Cardiac muscle cell (in vitro differentiated cells and primary cell): ENCODE measurements around the gene PICK1. TPM values are rescaled to one million over a fixed set of nuclear protein-coding genes. Genes with fewer than 3 reads are reported as not detected.
"Not testable (repeated sequence)": the region's sequence is repeated elsewhere in the genome, so short reads cannot be mapped to it uniquely, and the experiment has no call there.

Source experiments
- DNase-seq, 2 donors: peaks; one replicate each; pipeline versions ENCODE4 v3.0.0 to v3.0.0-alpha.2; 2010 to 2017; ENCODE audit warnings: low read depth in 1 of 2, low spot score in 1 of 2
- H3K27ac ChIP-seq: fragments of 200-600 bp; sonication (generic); 2 replicates; pipeline ENCODE4 v1.5.1; 2016
- H3K27me3 ChIP-seq: fragments of 200-600 bp; sonication (generic); 2 replicates; pipeline ENCODE4 v1.6.0; 2016; ENCODE audit warnings: control low read depth
- H3K36me3 ChIP-seq: fragments of 200-600 bp; sonication (generic); 2 replicates; pipeline ENCODE4 v1.5.1; 2016; ENCODE audit warnings: control low read depth
- H3K4me1 ChIP-seq: fragments of 200-600 bp; sonication (generic); 2 replicates; pipeline ENCODE4 v1.8.1; 2017; ENCODE audit warnings: low read depth, mild to moderate bottlenecking, mixed run types
- H3K4me3 ChIP-seq: fragments of 200-600 bp; sonication (generic); 2 replicates; pipeline ENCODE4 v1.5.1; 2016; ENCODE audit warnings: mild to moderate bottlenecking
- H3K9me3 ChIP-seq: fragments of 200-600 bp; sonication (generic); 2 replicates; pipeline ENCODE4 v1.5.1; 2017; ENCODE audit warnings: low read depth, mild to moderate bottlenecking, control low read depth
- polyA plus RNA-seq: library from polyadenylated mRNA; unstranded; fragments of >200 nt; fragmentation: Nextera tagmentation; extraction: Ambion mirVana; gene quantifications from 2 replicates; pipeline ENCODE4 v1.2.1, GENCODE V29; 2016
- total RNA-seq: library from RNA; depleted of rRNA; stranded (reverse); fragments of >200 nt; gene quantifications from 2 replicates; pipeline ENCODE4 v1.2.3, GENCODE V29; 2016
- TF ChIP-seq, protein P1 (sequence below): IDR thresholded peaks from 2 replicates; pipeline ENCODE4 v1.5.1; 2012; ENCODE audit warnings: low read depth, mild to moderate bottlenecking, low read length

Gene PICK1
- total and polyA plus RNA-seq, 2 experiments from 2014 or later, result 57.8 to 60.4 TPM

DNA sequence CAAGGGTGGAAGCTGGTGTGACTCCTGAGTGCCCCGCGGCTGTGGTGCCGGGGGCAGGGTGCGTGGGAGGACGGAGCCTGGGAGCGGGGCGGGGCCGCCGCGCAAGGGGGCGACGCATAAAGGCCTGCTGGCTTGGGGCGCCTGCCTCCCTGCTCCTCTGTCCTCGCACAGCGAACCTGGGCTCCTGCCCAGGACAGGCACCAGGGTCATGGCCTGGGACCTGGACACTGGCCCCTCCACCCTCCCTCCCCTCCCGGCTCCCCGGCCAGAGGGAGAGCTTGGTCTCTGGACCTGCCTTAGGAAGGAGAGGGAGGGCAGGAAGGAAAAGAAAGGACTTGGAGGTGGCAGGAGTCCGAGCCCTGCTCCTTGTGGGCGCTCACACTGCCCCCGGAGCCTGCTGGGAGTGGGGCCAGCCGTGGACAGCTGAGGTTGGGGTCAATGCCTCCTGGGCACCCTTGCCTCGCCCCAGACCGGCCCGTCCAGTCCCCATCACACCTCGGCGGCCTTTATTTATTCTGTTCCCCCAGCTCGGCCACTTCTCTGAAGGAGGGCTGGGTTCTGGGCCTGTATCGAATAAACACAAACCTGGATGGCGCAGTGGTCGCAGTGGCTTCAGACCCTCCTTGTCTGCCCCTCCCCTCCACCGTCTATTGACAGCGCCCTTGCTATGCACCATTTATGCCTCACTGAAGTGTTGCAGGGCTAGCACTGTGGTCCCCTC, 18.1 kb downstream of the PICK1 start:
- Histone ChIP-seq H3K4me1 (peaks cover 12% of the 10 kb centered on the region), H3K9me3 (no peaks in the 10 kb centered on the region), H3K27me3 (peaks cover 3% of the 10 kb centered on the region), H3K27ac (no peak overlapping the region), H3K4me3 (no peak overlapping the region), H3K36me3 (peaks cover 15% of the 10 kb centered on the region)
- TF ChIP-seq, protein P1, sequence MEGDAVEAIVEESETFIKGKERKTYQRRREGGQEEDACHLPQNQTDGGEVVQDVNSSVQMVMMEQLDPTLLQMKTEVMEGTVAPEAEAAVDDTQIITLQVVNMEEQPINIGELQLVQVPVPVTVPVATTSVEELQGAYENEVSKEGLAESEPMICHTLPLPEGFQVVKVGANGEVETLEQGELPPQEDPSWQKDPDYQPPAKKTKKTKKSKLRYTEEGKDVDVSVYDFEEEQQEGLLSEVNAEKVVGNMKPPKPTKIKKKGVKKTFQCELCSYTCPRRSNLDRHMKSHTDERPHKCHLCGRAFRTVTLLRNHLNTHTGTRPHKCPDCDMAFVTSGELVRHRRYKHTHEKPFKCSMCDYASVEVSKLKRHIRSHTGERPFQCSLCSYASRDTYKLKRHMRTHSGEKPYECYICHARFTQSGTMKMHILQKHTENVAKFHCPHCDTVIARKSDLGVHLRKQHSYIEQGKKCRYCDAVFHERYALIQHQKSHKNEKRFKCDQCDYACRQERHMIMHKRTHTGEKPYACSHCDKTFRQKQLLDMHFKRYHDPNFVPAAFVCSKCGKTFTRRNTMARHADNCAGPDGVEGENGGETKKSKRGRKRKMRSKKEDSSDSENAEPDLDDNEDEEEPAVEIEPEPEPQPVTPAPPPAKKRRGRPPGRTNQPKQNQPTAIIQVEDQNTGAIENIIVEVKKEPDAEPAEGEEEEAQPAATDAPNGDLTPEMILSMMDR, result no peak
- DNase-seq, result no peak

DNA sequence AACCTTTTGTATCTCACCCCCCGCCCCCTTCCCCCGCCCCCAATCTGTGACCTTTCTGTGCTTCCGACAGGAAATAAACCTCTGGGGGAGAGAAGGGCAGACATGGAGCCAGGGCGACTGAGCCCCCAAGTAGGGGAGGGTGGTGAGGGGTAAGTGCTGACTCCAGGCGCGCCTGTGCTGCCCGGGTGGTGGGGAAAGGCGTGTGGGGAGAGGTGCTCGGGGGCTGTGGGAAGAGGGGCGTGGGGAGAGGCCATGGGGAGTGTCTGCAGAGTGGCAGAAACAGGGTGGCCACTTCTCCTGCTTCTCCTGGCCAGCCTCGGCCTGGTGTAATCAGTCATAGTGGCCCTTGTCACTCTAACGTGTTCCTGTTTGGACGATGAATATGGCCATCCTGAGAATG, 18.8 kb downstream of the PICK1 start:
- TF ChIP-seq, protein P1, result no peak
- Histone ChIP-seq H3K4me1 (peaks cover 5% of the 10 kb centered on the region), H3K9me3 (no peaks in the 10 kb centered on the region), H3K4me3 (no peak overlapping the region), H3K27me3 (peaks cover 10% of the 10 kb centered on the region), H3K36me3 (peaks cover 15% of the 10 kb centered on the region), H3K27ac (no peak overlapping the region)
- no peak for DNase-seq

DNA sequence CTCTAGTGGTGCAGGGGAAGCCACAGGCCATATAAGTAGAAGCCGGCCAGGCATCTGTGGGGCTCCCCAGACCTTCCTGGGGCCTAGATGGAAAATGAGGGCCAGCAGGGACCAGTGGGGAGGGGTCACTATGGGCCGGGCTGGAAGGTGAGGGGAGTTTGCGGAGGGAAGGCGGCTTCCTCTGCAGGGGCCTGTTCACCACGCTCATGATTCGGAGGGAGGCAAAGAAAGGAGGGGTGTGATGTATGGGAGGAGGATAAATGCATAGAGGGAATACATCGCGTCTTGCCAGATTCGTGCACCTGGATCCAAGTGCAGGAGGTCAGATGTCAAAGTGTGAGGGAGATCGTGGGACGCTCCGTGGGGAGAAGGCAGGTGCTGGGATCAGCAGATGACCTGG, 19.9 kb downstream of the PICK1 start:
- Histone ChIP-seq H3K27ac (no peak overlapping the region), H3K36me3 (peaks cover 15% of the 10 kb centered on the region), H3K4me1 (peaks cover 4% of the 10 kb centered on the region), H3K4me3 (no peak overlapping the region), H3K27me3 (peaks cover 20% of the 10 kb centered on the region), H3K9me3 (no peaks in the 10 kb centered on the region)
- TF ChIP-seq, protein P1, result no peak
- DNase-seq, result no peak

DNA sequence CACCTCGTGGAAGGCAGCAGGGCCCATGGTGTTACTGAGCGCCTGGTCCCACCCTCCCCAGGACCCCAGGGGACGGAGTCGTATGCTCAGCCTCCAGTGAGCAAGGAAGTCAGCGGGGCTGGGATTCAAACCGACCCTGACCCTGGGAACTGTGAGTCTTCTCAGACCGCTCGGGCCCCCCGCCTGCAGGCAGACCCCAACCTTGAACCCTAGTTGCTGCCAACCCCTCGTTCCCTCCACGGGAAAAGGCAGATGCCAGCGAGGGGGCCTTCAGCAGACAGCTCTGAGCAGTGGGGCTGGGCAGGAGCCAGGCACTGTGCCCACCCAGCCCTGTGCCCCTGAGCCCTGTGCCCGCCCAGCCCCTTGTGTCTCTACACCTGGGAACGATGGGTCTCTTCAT, 20.4 kb downstream of the PICK1 start:
- peaks cover 4% of the 10 kb centered on the region for H3K4me1 ChIP-seq
- TF ChIP-seq, protein P1, result no peak
- H3K4me3 ChIP-seq, result no peak overlapping the region
- H3K27ac ChIP-seq, result no peak overlapping the region
- DNase-seq, result no peak
- H3K27me3 ChIP-seq, result peaks cover 25% of the 10 kb centered on the region
- peaks cover 15% of the 10 kb centered on the region for H3K36me3 ChIP-seq
- H3K9me3 ChIP-seq, result no peaks in the 10 kb centered on the region

DNA sequence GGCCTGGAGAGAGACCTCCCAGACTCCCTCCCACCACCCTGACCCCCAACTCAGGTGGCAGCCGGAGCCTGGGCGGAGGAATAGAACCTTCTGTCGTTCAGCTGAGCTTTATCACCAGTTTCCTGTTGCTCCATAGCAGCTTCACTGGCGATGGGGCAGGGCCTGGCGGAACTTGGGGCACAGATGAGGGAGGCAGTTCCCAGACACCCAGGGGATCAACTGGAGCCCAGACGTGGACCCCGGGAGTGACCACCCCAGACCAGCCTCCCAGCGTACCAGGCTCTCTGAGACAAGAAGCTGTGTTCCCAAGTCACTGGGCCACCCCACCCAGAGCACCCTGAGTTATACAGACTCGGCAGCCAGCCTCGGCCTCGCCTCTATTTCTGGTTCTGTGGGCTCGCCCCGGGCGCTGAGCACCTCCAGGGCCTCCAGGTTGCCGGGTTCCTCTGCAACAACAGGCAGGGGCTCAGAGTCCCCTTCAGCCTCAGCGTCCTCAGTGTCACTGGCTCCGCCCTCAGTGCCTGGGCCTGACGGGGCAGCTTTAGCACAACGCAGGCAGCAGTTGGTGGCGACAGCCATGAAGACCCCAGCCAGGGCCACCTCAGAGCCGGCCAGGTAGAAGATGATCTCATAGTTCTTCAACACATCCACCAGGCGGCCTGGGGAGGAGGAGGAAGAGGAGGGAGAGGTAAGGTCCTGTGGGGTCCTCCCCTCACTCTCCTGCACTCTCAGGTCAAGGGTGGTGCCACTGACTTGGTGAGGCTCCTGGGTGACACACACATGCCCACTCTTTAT, 21.0 kb downstream of the PICK1 start:
- no peak for DNase-seq
- TF ChIP-seq, protein P1, result no peak
- Histone ChIP-seq H3K4me3 (no peak overlapping the region), H3K36me3 (peaks cover 8% of the 10 kb centered on the region), H3K9me3 (no peaks in the 10 kb centered on the region), H3K4me1 (peaks cover 4% of the 10 kb centered on the region), H3K27me3 (peaks cover 30% of the 10 kb centered on the region), H3K27ac (no peak overlapping the region)

DNA sequence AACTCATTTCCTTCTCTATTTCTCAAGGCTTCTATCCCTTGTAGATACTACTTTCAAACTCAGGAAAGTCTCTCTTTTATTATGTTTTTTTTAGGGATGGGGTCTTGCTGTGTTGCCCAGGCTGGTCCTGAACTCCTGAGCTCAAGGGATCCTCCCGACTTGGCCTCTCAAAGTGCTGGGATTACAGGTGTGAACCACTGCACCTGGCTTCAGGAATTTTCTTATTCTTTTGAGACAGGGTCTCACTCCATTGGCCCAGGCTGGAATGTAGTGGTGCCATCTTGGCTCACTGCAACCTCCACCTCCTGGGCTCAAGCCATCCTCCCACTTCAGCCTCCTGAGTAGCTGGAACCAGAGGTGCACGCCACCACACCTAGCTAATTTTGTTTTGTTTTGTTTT, 22.0 kb downstream of the PICK1 start:
- not testable (repeated sequence) for DNase-seq, H3K4me1 ChIP-seq, H3K4me3 ChIP-seq, H3K36me3 ChIP-seq, H3K27ac ChIP-seq, H3K9me3 ChIP-seq
- peaks cover 30% of the 10 kb centered on the region for H3K27me3 ChIP-seq
